ENCODE measurements around the gene AHSG. TPM values are rescaled to one million over a fixed set of nuclear protein-coding genes. Genes with fewer than 3 reads are reported as not detected.

The AHSG gene
- total and polyA plus RNA-seq, 8 donors: 0.12 to 1.8 (median 0.24) TPM; not detected in 4

DNA sequence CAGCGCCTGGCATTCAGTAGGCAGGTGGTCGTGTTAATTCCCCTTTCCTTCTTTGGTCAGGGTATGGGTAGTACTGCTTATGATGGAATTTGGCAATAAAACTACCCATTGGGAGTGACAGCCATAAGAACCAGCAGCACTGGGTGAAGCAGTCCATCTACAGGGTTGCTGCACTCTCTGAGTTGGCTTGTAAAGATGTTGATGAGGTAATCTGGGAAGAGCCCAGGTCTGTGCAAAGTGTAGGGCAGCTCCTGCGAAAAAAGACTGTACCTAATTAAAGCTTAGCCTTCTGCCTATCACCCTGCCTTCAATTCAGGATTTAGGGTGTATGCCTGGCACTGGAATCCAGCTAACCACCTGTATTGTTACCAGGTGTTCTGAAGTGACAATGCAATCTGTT, 22.7 kb downstream of the AHSG start:
- Histone ChIP-seq H3K27ac (no peak overlapping the region), H3K4me3 (no peak overlapping the region), H3K4me1 (no peaks in the 10 kb centered on the region), H3K9me3 (no peaks in the 10 kb centered on the region), H3K27me3 (no peaks in the 10 kb centered on the region), H3K36me3 (no peaks in the 10 kb centered on the region)
- intact Hi-C loops (cut with DNase I): no loop called here
- TF ChIP-seq, protein P1, sequence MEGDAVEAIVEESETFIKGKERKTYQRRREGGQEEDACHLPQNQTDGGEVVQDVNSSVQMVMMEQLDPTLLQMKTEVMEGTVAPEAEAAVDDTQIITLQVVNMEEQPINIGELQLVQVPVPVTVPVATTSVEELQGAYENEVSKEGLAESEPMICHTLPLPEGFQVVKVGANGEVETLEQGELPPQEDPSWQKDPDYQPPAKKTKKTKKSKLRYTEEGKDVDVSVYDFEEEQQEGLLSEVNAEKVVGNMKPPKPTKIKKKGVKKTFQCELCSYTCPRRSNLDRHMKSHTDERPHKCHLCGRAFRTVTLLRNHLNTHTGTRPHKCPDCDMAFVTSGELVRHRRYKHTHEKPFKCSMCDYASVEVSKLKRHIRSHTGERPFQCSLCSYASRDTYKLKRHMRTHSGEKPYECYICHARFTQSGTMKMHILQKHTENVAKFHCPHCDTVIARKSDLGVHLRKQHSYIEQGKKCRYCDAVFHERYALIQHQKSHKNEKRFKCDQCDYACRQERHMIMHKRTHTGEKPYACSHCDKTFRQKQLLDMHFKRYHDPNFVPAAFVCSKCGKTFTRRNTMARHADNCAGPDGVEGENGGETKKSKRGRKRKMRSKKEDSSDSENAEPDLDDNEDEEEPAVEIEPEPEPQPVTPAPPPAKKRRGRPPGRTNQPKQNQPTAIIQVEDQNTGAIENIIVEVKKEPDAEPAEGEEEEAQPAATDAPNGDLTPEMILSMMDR (IDR thresholded peaks at IDR 0.05): no peak
- ATAC-seq (no peak), DNase-seq (no peak), FAIRE-seq (no peak)
- 77 to 85% methylated on average over 3 of the region's 3 CpGs for WGBS, 2 donors

DNA sequence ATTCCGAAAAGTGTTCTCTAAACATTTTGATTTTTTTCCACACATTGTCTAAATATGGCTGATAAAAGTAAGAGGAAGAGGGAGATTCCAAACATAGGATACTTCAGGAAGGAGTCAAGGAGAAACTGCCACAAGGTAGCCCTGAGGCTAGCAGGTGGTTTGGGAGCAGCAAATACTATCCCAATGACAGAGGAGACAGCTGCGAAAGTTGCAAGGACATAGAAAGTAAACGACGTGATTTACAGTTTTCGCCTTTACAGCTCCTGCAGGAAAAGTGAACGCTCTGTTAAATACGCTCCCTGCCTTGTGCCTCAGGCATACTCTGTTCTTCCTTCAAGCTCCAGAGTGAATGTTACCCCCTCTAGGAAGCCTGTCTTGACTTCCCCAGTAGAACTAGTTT, 23.7 kb downstream of the AHSG start:
- Histone ChIP-seq H3K27me3 (no peaks in the 10 kb centered on the region), H3K4me3 (no peak overlapping the region), H3K9me3 (no peaks in the 10 kb centered on the region), H3K4me1 (no peaks in the 10 kb centered on the region), H3K36me3 (no peaks in the 10 kb centered on the region), H3K27ac (no peak overlapping the region)
- FAIRE-seq: no peak
- WGBS, 2 donors: 81 to 84% methylated on average over 7 of the region's 7 CpGs
- no peak for ATAC-seq
- TF ChIP-seq, protein P1 (IDR thresholded peaks at IDR 0.05): no peak
- intact Hi-C loops (cut with DNase I): no loop called here
- no peak for DNase-seq

DNA sequence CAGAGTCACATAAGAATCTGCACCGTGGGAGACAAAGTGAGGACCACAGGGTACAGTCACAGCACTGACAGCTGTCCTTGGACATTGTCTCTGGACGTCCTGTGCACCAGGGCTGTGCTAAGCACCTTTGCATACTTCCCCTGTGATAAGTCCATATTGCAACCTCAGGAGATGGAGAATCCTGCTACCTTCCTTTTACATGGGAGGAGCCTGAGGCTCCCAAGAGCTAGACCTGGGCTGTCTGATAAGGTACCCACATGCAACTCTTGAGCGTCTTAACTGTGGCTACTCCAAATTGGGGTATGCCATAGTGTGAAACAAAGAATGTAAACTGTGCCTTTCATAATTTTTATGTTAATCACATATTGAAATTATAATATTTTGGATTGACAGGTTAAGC, 24.8 kb downstream of the AHSG start:
- TF ChIP-seq, protein P1 (IDR thresholded peaks at IDR 0.05): no peak
- 61 to 62% methylated on average over 3 of the region's 3 CpGs for WGBS, 2 donors
- H3K4me1 ChIP-seq: no peaks in the 10 kb centered on the region
- H3K4me3 ChIP-seq: no peak overlapping the region
- H3K27me3 ChIP-seq: no peaks in the 10 kb centered on the region
- ATAC-seq (no peak), DNase-seq (no peak), FAIRE-seq (no peak)
- no peaks in the 10 kb centered on the region for H3K9me3 ChIP-seq
- no peak overlapping the region for H3K27ac ChIP-seq
- intact Hi-C loops (cut with DNase I): no loop called here
- H3K36me3 ChIP-seq: no peaks in the 10 kb centered on the region

DNA sequence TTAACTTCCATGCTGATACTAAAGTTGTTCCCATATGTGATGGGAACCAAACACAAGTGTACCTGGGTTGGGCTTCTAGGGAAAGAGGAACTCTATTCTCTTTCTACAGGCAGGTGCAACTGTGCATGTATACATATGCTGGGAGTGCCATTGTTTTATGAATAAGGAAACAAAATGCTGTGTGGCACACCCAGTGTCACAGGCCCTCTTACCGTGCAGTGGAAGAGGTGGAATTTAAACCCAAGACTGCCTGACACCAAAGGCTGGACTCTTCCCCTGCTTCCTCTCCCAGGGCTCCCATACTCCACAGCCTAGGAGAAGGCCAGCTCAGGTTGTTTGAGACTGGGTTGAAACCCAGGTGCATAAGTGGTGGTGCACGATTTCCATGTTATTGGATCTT, 25.4 kb downstream of the AHSG start:
- H3K36me3 ChIP-seq: no peaks in the 10 kb centered on the region
- TF ChIP-seq, protein P1 (IDR thresholded peaks at IDR 0.05): no peak
- H3K27ac ChIP-seq: no peak overlapping the region
- 92 to 95% methylated on average over 2 of the region's 2 CpGs for WGBS, 2 donors
- no peaks in the 10 kb centered on the region for H3K27me3 ChIP-seq
- H3K4me3 ChIP-seq: no peak overlapping the region
- no peaks in the 10 kb centered on the region for H3K4me1 ChIP-seq
- FAIRE-seq (no peak), ATAC-seq (no peak), DNase-seq (no peak)
- intact Hi-C loops (cut with DNase I): no loop called here
- H3K9me3 ChIP-seq: no peaks in the 10 kb centered on the region

DNA sequence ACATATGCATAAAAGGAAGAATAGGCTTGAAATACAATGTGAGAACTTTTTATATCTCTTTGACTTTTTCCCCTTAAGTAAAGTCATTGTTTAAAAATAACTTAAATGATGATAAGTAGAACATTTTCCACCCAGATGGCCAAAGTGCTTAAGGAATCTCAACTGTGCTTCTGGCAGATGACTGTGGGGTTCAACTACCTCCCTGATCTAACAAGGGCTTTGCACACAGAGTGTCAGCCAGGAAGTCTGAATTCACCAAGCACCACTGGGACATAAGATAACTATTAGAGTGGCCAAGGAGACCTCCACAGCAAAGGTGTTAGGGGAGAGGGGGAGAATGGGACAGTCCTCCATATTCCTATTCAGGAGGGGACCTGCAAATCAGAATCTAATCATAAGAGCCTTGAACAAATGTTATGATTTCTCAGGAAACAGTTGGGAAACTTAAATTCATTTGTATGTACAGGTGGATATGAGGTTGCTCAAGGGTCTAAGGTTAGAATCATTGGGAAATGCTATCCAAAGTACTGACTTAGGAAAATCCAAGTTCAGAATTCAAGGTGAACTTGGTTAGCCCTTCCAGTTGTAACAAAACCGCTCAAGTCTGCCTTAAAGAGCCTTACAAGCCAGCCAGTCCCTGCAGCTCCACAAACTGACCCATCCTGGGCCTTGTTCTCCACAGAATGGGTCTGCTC, 27.1 kb downstream of the AHSG start, which contains the start of gene FETUB:
Gene FETUB (plus strand): TSS at position 622 of the 695 bp plus-strand sequence. CDS start 62 bp downstream, at position 684.
- DNase-seq: no peak
- no peaks in the 10 kb centered on the region for H3K36me3 ChIP-seq
- no peak for ATAC-seq
- intact Hi-C loops (cut with DNase I): no loop called here
- FAIRE-seq: no peak
- TF ChIP-seq, protein P1 (IDR thresholded peaks at IDR 0.05): no peak
- no peaks in the 10 kb centered on the region for H3K27me3 ChIP-seq
- H3K4me1 ChIP-seq: no peaks in the 10 kb centered on the region
- H3K4me3 ChIP-seq: no peak within 1 kb of the TSS
- WGBS, 2 donors: 71 to 85% methylated on average over 1 of the region's 1 CpG
- H3K9me3 ChIP-seq: no peaks in the 10 kb centered on the region
- no peak within 1 kb of the TSS for H3K27ac ChIP-seq
